DMS 273 treated with DMSO at 0.1 percent for 48 hours (cell line): ENCODE results near the gene XIST.
"Not testable (repeated sequence)": the region's sequence is repeated elsewhere in the genome, so short reads cannot be mapped to it uniquely, and the experiment has no call there.

Experiments used
- DNase-seq: peaks from one replicate; lab custom pipeline; 2025; lab: John Stamatoyannopoulos, UW

The XIST gene

DNA sequence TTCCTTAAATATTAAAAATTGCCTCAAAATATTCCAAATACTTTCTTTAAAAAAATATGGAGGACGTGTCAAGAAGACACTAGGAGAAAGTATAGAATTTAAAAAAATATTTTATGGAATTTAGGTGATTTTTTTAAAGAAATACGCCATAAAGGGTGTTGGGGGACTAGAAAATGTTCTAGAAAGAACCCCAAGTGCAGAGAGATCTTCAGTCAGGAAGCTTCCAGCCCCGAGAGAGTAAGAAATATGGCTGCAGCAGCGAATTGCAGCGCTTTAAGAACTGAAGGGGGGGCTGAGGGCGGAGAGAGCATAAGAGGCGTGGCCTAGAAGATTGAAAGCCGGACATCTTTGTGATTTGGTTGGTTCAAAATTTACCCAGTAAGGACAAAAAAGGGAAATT, at the start of gene XIST:
TSS of gene XIST (minus strand) at position 248 of the 400 bp plus-strand sequence.
- DNase-seq: peak; percentile 58

DNA sequence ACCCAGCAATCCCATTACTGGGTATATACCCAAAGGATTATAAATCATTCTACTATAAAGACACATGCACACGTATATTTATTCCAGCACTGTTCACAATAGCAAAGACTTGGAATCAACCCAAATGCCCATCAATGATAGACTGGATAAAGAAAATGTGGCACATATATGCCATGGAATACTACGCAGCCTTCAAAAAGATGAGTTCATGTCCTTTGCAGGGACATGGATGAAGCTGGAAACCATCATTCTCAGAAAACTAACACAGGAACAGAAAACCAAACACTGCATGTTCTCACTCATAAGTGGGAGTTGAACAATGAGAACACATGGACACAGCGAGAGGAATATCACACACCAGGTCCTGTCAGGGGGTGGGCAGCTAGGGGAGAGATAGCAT, 45.8 kb upstream of the XIST start:
- not testable (repeated sequence) for DNase-seq

DNA sequence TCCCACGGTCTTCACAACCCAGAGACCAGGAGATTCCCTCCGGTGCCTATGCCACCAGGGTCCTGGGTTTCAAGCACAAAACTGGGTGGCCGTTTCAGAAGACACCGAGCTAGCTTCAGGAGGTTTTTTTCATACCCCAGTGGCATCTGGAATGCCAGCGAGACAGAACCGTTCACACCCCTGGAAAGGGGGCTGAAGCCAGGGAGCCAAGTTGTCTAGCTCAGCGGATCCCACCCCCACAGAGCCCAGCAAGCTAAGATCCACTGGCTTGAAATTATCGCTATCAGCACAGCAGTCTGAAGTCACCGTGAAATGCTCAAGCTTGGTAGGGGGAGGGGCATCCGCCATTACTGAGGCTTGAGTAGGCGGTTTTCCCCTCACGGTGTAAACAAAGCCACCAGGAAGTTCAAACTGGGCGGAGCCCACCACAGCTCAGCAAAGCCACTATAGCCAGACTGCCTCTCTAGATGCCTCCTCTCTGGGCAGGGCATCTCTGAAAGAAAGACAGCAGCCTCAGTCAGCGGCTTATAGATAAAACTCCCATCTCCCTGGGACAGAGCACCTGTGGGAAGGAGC, 40.1 kb upstream of the XIST start:
- DNase-seq: not testable (repeated sequence)

DNA sequence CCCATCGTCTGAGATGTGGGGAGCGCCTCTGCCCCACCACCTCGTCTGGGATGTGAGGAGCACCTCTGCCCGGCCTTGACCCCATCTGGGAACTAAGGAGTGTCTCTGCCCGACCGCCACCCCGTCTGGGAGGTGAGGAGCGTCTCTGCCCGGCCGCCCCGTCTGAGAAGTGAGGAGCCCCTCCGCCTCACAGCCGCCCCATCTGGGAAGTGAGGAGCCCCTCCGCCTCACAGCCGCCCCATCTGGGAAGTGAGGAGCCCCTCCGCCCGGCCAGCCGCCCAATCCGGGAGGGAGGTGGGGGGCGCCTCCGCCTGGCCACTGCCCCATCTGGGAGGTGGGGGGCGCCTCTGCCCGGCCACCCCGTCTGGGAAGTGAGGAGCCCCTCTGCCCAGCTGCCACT, 29.7 kb upstream of the XIST start:
- DNase-seq: not testable (repeated sequence)

- no peak for DNase-seq
These were observed 25.2 kb upstream of the XIST start for GRCh38 chrX:73877687-73878086.

- no peak for DNase-seq
These were observed 24.4 kb upstream of the XIST start for GRCh38 chrX:73876911-73877310.

DNA sequence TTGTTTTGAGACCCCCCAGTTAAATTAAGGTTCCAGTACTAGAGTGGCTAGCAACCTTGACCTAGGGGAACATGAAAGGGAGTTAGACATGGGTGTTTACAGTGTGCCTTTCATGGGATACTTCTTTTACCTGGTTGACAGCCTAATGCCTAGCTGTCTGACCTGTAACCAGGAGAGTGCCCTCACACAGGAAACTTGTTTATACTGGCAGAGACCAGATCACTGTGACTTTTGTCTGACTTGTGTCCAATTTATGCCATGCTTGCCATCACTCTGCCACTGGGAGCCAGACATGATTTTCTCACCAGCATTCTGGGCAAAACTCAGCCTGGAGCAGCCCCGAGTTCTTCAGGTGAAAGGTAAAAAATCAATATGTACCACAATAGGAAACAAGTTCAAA, 16.4 kb upstream of the XIST start:
- no peak for DNase-seq

DNA sequence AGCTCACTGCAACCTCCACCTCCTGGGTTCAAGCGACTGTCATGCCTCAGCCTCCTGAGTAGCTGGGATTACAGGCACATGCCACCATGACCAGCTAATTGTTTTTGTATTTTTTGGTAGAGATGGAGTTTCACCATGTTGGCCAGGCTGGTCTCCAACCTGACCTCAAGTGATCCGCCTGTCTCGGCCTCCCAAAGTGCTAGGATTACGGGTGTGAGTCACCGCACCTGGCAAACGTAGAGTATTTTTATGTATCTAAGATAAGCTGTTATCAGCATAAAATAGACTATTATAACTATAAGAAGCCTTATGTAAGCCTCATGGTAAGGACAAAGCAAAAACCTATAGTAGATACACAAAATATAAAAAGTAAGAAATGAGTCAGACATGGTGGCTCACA, 14.6 kb upstream of the XIST start:
- no peak for DNase-seq

- no peak for DNase-seq
These were observed 11.3 kb upstream of the XIST start for GRCh38 chrX:73863852-73864251.

GRCh38 chrX:73863268-73863667, 10.8 kb upstream of the XIST start:
- no peak for DNase-seq

GRCh38 chrX:73859622-73860021, 7.1 kb upstream of the XIST start:
- no peak for DNase-seq

- DNase-seq: peak; percentile 36
These were observed 3.0 kb upstream of the XIST start for GRCh38 chrX:73855546-73855945.

GRCh38 chrX:73852022-73852421, 492 bp downstream of the XIST start:
- DNase-seq: no peak

DNA sequence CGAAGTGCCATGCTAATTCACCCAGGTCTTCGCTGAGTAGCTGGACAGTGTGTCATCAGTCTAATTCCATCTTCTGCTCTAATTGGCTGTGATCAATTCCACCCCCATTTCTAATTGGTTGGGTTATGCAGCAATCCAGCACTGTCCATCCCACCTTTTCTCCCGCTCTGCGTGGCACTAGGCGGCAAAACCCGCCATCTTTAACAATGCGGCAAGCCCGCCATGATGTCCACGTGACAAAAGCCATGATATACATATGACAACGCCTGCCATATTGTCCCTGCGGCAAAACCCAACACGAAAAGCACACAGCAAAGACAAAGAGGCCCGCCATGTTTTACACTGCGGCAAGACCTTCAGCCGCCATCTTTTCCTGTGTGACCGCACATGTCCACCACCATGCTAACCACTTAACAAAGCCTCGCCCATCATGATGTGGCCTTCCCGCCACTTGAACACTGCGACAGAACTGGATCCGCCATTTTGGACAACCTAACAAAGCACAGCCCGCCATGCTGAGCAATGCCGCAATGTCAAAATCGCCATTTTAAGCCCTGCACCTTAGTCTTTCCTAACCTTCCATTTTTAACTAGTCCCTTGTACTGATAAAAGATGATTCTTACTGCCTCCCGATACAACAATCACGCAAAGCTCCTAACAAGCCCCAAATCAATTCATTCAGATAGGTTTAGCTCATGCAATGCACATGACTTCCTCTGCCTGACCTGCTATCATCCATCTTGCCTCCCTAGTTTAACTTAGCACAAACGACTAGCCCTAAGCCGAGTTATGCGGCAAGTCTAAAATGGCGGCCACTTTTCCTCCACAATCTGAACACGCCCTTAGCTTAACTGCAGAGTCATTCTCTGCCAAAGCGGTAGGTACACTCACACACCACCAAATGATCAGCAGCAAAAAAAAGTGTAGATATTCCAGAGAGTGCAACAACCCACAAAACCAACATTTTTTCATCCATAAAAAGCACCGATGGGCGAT, 1.2 kb downstream of the XIST start:
- peak; percentile 94 for DNase-seq

DNA sequence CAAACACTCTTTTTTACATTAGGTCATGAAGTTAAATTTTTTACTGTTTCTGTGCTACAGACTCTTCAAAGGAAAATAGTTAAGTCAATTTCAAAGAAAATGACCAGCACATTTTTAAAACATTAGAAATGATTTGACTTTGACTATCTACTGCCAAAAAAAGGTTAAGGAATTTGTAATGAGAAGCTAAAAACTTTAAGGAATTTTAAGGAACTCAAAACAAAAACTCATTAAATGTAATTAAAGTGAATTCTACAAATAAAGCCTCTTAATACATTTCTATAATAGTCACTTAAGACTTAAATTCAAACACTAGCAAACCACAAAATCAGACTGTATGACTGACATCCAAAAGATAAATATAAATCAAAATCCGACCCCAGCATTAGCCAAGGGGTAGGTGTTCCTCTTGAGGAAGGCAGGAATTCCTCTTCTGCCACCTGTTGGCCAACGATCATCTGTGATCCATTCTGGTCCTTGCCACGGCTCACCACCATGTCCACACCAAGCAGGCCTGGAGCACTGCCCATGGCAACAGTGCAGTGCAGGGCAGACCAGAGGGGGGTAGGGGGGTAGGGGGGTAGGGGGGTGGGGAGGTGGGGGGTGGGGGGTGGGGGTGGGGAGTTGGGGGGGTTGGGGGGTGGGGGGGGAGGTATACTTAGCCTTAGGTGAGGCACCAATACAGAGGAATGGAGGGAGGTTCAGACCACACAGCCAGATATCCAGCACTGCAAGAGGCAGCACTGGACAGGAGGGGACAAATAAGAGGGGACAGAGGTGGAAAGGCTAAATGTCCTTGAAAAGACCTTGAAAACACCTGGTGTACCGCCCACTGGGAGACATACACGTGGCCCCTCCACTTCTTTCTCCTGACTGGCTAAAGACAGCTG, 2.1 kb downstream of the XIST start:
- DNase-seq: no peak

- no peak for DNase-seq
These were observed 3.4 kb downstream of the XIST start for GRCh38 chrX:73849073-73849472.

GRCh38 chrX:73847991-73848390, 4.5 kb downstream of the XIST start:
- DNase-seq: no peak

- no peak for DNase-seq
These were observed 5.4 kb downstream of the XIST start for GRCh38 chrX:73847100-73847499.

DNA sequence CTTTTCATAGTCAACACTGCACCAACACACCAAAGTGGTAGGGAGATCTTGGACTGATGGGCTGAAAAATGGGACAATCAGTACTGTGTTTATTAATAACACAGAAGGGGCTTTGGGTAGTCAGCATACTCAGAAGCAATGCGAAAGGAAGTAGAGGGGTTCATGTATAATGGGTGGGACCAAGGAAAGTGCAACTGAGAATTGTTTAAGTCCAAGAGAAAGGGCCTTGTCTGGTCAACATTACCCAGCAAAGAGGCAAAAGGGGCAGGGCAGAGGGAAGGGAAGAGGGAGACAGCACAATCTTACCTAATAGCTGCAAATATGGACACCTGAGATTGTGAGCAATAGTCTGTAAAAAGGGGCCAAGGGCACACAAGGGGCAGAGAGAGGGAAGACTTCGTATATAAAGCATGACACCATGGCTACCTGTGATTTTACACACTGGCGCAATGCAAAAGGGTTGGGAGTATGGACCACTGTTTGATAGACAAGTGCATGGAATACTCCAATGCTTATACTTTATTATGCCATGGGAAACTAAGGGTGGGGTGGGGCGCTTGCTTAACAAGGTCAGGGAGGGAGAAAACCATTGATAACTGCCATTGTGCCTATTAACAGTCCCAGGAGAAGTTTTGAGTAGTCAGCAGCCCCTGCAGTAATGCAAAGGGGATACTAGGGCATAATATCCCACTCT, 9.8 kb downstream of the XIST start:
- DNase-seq: no peak

- DNase-seq: no peak
These were observed 11.2 kb downstream of the XIST start for GRCh38 chrX:73841337-73841736.

- DNase-seq: no peak
These were observed 12.2 kb downstream of the XIST start for GRCh38 chrX:73840120-73840924.
